NCI-H526 treated with DMSO at 0.1 percent for 48 hours (cell line): ENCODE data around the gene CD300A.

Experiments
- DNase-seq: peaks from one replicate; lab custom pipeline; 2025; lab: John Stamatoyannopoulos, UW

Gene CD300A

GRCh38 chr17:74439691-74440567 is 26.5 kb upstream of the CD300A start:
- DNase-seq: no peak

- no peak for DNase-seq
These were observed 24.9 kb upstream of the CD300A start for GRCh38 chr17:74441537-74441936.

- no peak for DNase-seq
These were observed 24.2 kb upstream of the CD300A start for GRCh38 chr17:74442291-74442669.

GRCh38 chr17:74442670-74443515 is 23.5 kb upstream of the CD300A start:
- DNase-seq: no peak

- DNase-seq: no peak
These were observed 22.7 kb upstream of the CD300A start for GRCh38 chr17:74443516-74444296.

GRCh38 chr17:74444406-74444805 is 22.0 kb upstream of the CD300A start:
- no peak for DNase-seq

GRCh38 chr17:74445158-74445557 is 21.3 kb upstream of the CD300A start:
- no peak for DNase-seq

GRCh38 chr17:74446551-74447500 is 19.6 kb upstream of the CD300A start:
- no peak for DNase-seq

GRCh38 chr17:74447628-74448159 is 18.7 kb upstream of the CD300A start:
- no peak for DNase-seq

- no peak for DNase-seq
These were observed 17.7 kb upstream of the CD300A start for GRCh38 chr17:74448756-74449155.

- no peak for DNase-seq
These were observed 17.1 kb upstream of the CD300A start for GRCh38 chr17:74449306-74449705.

GRCh38 chr17:74449773-74450172 is 16.7 kb upstream of the CD300A start:
- no peak for DNase-seq

GRCh38 chr17:74450231-74450630 is 16.2 kb upstream of the CD300A start:
- DNase-seq: no peak

- no peak for DNase-seq
These were observed 15.5 kb upstream of the CD300A start for GRCh38 chr17:74450925-74451403.

- DNase-seq: no peak
These were observed 14.9 kb upstream of the CD300A start for GRCh38 chr17:74451557-74451956.

GRCh38 chr17:74452033-74452840 is 14.2 kb upstream of the CD300A start:
- no peak for DNase-seq

GRCh38 chr17:74452841-74453661 is 13.4 kb upstream of the CD300A start:
- DNase-seq: no peak

- DNase-seq: no peak
These were observed 12.7 kb upstream of the CD300A start for GRCh38 chr17:74453665-74454196.
